Measurements from ENCODE around the gene SSU72. TPM values are rescaled to one million over a fixed set of nuclear protein-coding genes. Genes with fewer than 3 reads are reported as not detected.
"Not testable (repeated sequence)": the region's sequence is repeated elsewhere in the genome, so short reads cannot be mapped to it uniquely, and the experiment has no call there.

The SSU72 gene
- total RNA-seq, 1 donor from 2014 or later, result 134 TPM

DNA sequence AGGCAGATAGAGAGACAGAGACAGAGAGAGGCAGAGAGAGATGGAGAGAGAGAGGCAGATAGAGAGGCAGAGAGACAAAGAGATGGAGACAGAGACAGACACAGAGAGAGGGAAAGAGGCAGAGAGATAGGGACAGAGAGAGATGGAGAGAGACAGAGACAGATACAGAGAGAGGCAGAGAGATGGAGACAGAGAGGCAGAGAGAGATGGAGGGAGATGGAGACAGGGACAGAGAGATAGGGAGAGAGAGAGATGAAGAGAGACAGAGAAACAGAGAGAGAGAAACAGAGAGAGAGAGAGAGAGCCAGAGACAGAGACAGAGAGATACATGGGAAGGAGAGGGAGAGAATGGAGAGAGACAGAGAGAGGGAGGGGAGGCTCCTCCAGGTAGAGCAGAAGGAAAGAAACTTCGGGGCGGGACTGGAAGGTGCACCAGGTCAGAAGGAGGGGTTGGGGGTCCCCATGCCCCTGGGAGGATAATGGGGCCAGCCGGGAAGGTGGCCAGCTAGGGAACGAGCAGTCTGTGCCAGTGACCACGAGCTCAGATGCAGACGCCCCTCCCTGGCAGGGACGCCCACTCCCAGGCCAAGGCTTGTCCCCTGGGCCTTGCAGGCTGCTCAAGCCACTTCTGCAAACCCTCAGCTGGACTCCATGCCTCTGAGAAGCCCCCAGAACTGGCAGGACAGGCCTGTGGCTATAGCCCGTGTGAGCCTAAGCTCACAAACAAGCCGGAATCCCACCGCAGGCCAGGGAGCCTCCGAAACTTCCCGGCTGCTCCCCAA, 22.0 kb upstream of the SSU72 start:
- H3K27ac Mint-ChIP-seq (ENCODE audit: unreplicated experiment), result no peak overlapping the region
- no peaks in the 10 kb centered on the region for H3K4me1 Mint-ChIP-seq
- DNase-seq (ENCODE audit: low read depth, low spot score), result no peak
- TF ChIP-seq, protein P1, sequence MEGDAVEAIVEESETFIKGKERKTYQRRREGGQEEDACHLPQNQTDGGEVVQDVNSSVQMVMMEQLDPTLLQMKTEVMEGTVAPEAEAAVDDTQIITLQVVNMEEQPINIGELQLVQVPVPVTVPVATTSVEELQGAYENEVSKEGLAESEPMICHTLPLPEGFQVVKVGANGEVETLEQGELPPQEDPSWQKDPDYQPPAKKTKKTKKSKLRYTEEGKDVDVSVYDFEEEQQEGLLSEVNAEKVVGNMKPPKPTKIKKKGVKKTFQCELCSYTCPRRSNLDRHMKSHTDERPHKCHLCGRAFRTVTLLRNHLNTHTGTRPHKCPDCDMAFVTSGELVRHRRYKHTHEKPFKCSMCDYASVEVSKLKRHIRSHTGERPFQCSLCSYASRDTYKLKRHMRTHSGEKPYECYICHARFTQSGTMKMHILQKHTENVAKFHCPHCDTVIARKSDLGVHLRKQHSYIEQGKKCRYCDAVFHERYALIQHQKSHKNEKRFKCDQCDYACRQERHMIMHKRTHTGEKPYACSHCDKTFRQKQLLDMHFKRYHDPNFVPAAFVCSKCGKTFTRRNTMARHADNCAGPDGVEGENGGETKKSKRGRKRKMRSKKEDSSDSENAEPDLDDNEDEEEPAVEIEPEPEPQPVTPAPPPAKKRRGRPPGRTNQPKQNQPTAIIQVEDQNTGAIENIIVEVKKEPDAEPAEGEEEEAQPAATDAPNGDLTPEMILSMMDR (conservative IDR thresholded peaks at IDR 0.05), result no peak
- H3K27me3 Mint-ChIP-seq (ENCODE audit: low read depth), result peaks cover 33% of the 10 kb centered on the region
- H3K4me3 Mint-ChIP-seq, result no peak overlapping the region
- no peaks in the 10 kb centered on the region for H3K9me3 Mint-ChIP-seq
- H3K36me3 Mint-ChIP-seq (ENCODE audit: low read depth), result no peaks in the 10 kb centered on the region

DNA sequence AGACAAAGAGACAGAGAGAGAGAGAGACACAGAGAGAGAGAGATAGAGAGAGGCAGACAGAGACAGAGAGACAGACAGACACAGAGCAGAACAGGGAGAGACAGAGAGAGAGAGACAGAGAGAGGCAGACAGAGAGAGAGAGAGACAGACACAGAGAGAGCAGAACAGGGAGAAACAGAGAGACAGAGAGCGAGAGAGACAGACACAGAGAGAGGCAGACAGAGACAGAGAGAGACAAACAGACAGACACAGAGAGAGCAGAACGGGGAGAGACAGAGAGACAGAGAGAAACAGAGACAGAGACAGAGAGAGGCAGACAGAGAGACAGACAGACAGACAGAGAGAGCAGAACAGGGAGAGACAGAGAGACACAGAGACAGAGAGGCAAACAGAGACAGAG, 20.7 kb upstream of the SSU72 start:
- not testable (repeated sequence) for H3K27ac Mint-ChIP-seq (ENCODE audit: unreplicated experiment); H3K4me3 Mint-ChIP-seq; H3K4me1 Mint-ChIP-seq; DNase-seq (ENCODE audit: low read depth, low spot score); H3K9me3 Mint-ChIP-seq; H3K36me3 Mint-ChIP-seq (ENCODE audit: low read depth)
- peaks cover 28% of the 10 kb centered on the region for H3K27me3 Mint-ChIP-seq (ENCODE audit: low read depth)

DNA sequence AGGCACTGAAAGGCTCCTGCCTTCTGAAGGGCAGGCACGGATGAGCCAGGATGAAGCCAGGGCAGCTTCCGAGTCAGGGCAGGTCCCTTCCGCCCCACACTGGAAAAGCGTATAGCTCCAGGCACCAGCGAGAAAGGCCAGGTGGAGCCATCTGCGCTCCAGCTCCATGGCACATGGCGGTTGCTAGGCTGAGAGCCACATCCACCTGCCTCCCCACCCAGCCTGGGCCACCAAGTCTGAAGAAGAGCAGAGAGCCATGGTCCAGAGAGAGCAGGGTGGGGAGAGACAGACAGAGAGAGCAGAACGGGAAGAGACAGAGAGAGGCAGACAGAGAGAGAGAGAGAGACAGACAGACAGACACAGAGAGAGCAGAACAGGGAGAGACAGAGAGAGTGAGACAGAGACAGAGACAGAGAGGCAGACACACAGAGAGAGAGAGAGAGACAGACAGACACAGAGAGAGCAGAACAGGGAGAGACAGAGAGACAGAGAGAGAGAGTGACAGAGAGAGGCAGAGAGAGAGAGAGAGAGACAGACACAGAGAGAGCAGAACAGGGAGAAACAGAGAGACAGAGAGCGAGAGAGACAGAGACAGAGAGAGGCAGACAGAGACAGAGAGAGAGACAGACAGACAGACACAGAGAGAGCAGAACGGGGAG, 20.1 kb upstream of the SSU72 start:
- TF ChIP-seq, protein P1 (conservative IDR thresholded peaks at IDR 0.05), result no peak

DNA sequence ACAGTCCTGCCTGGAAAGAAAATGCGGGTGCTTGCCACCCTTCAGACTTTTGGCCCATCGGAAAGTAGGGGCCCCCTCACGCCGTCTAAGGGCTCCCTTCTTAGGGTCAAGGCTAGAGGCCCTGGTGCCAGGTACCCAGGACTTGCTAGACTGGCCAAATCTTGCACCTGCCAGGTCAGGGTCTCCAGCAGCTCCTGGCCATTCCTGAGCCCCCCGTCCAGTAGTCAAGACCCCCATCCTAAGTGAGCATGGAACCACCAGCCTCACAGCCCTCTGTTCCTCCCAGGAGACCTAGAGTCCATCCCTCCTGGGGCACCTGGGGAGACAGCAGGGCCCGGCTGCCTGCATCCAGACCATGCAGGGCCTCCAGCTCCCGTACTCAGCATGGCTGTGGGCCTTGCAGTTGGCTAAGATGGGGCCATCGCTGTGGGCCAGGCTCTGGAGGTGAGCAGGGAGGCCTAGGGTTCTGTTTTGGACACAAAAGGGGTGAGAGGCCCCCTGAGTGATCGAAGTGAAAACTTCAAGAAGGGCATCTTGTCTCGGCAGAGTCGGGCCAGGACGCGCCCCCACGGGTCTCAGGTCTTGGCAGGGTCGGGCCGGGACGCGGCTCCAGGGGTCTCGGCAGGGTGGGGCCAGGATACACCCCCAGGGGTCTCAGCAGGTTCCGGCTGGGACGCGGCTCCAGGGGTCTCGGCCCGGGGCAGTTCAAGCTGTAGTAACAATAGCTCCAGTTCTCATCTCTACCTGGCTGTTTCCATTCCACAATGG, 19.4 kb upstream of the SSU72 start:
- peaks cover 25% of the 10 kb centered on the region for H3K27me3 Mint-ChIP-seq (ENCODE audit: low read depth)
- DNase-seq (ENCODE audit: low read depth, low spot score), result no peak
- no peaks in the 10 kb centered on the region for H3K36me3 Mint-ChIP-seq (ENCODE audit: low read depth)
- H3K4me3 Mint-ChIP-seq, result no peak overlapping the region
- no peaks in the 10 kb centered on the region for H3K4me1 Mint-ChIP-seq
- no peaks in the 10 kb centered on the region for H3K9me3 Mint-ChIP-seq
- TF ChIP-seq, protein P1 (conservative IDR thresholded peaks at IDR 0.05), result no peak
- H3K27ac Mint-ChIP-seq (ENCODE audit: unreplicated experiment), result no peak overlapping the region

More for the DNA sequence above, 20.1 kb upstream of the SSU72 start:
- H3K27me3 Mint-ChIP-seq (ENCODE audit: low read depth), result peaks cover 26% of the 10 kb centered on the region
- H3K4me3 Mint-ChIP-seq, result no peak overlapping the region
- H3K4me1 Mint-ChIP-seq, result no peaks in the 10 kb centered on the region
- no peak overlapping the region for H3K27ac Mint-ChIP-seq (ENCODE audit: unreplicated experiment)
- no peaks in the 10 kb centered on the region for H3K9me3 Mint-ChIP-seq
- no peak for DNase-seq (ENCODE audit: low read depth, low spot score)
- no peaks in the 10 kb centered on the region for H3K36me3 Mint-ChIP-seq (ENCODE audit: low read depth)

DNA sequence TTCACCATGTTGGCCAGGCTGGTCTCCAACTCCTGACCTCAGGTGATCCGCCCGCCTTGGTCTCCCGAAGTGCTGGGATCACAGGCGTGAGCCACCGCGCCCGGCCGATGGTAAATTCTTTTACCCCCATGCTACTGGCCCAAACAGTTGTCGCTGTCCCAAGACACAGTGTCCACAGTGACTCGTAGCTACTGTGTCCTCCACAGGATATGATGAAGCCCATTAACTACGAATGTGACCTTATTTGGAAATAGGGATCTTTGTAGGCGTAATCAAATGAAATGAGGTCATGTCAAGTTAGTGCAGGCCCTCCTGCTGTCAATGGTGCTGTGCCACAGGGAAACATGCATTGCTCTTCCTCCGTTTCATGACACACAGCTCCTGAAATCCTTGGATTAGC, 16.8 kb upstream of the SSU72 start:
- H3K9me3 Mint-ChIP-seq, result no peaks in the 10 kb centered on the region
- no peaks in the 10 kb centered on the region for H3K4me1 Mint-ChIP-seq
- no peak overlapping the region for H3K4me3 Mint-ChIP-seq
- no peak for DNase-seq (ENCODE audit: low read depth, low spot score)
- H3K36me3 Mint-ChIP-seq (ENCODE audit: low read depth), result no peaks in the 10 kb centered on the region
- H3K27me3 Mint-ChIP-seq (ENCODE audit: low read depth), result peaks cover 29% of the 10 kb centered on the region
- TF ChIP-seq, protein P1 (conservative IDR thresholded peaks at IDR 0.05), result no peak
- no peak overlapping the region for H3K27ac Mint-ChIP-seq (ENCODE audit: unreplicated experiment)
